Measurements from ENCODE around the gene ZNF865.

The ZNF865 gene

DNA sequence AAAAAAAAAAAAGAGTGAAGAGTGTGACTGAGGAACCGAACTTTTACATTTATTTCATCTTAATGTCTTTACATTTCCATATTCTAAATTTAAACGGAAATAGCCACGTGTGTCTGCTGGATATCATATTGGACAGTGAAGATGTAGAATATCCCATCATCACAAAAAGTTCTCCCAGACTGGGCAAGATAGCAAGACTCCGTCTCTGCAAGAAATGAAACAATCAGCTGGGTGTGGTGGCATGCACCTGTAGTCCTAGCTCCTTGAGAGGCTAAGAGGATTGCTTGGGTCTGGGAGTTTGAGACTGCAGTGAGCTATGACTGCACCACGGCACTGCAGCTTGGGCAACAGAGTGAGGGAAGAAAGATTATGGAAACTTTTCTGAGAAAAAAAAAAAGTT lies 28.7 kb upstream of the ZNF865 start:
- Histone ChIP-seq H2AFZ (ENCODE audit: low read depth, low read length, severe bottlenecking) (no peak overlapping the region), H3K4me2 (ENCODE audit: low read depth, low read length, poor library complexity, severe bottlenecking) (no peak overlapping the region), H4K20me1 (ENCODE audit: low read depth, low read length) (no peaks in the 10 kb centered on the region), H3K4me3 (ENCODE audit: insufficient read depth, low read length, poor library complexity, severe bottlenecking) (no peak overlapping the region), H3K9me3 (ENCODE audit: insufficient read depth, low read length) (no peaks in the 10 kb centered on the region), H3F3A (ENCODE audit: insufficient read depth) (0 out of 2 replicates have a peak, but pooled peaks cover 3% of the 10 kb centered on the region), H3K27me3 (ENCODE audit: low read length) (no peaks in the 10 kb centered on the region), H3K9ac (ENCODE audit: low read length) (no peak overlapping the region), H3K36me3 (ENCODE audit: low read length) (no peaks in the 10 kb centered on the region), H3K79me2 (ENCODE audit: insufficient read depth, low read length) (no peaks in the 10 kb centered on the region), H3K9me2 (replicated peaks; ENCODE audit: insufficient read depth, low read length) (no peaks in the 10 kb centered on the region), H3K27ac (ENCODE audit: low read depth, low read length) (no peak overlapping the region)
- TF ChIP-seq, protein P1, sequence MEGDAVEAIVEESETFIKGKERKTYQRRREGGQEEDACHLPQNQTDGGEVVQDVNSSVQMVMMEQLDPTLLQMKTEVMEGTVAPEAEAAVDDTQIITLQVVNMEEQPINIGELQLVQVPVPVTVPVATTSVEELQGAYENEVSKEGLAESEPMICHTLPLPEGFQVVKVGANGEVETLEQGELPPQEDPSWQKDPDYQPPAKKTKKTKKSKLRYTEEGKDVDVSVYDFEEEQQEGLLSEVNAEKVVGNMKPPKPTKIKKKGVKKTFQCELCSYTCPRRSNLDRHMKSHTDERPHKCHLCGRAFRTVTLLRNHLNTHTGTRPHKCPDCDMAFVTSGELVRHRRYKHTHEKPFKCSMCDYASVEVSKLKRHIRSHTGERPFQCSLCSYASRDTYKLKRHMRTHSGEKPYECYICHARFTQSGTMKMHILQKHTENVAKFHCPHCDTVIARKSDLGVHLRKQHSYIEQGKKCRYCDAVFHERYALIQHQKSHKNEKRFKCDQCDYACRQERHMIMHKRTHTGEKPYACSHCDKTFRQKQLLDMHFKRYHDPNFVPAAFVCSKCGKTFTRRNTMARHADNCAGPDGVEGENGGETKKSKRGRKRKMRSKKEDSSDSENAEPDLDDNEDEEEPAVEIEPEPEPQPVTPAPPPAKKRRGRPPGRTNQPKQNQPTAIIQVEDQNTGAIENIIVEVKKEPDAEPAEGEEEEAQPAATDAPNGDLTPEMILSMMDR (IDR thresholded peaks at IDR 0.05; ENCODE audit: insufficient read depth, low read length, poor library complexity, severe bottlenecking), result no peak
- TF ChIP-seq EZH2phosphoT487 (conservative IDR thresholded peaks at IDR 0.05; ENCODE audit: low read length), result no peak

DNA sequence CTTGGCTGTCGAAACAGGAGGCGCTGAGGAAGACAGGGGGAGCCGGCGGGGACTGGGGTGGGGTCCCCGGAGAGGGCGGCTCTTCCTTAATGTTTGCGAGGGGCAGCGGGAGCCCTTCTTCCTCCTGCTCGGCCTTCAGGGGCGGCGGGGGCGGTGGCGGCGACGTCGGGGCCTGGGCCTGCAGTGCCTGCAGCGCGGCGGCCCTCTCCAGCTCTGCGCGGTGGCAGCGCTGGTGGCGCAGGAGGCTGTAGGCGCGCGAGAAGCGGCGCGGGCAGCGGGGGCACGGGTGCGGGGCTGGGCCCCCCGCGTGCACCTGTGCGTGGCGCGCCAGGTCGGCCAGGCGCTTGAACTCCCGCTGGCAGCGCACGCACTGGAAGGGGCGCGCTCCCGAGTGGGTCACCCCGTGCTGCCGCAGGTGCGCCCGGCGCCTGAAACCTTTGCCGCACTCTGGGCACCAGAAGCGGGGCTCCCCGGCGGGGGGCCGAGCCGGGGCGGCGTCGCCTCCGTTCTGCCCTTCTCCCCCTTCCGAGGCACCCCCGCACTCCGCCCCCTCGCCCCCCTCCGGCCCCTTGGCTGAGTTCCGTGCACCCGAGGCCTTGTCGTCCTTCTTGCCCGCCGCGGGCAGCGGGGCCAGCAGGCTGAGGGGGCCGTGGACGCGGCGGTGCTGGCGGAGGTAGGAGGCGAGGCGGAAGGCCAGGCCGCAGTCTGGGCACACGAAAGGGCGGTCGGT lies 27.3 kb upstream of the ZNF865 start:
- Histone ChIP-seq H2AFZ (ENCODE audit: low read depth, low read length, severe bottlenecking) (no peak overlapping the region), H3K79me2 (ENCODE audit: insufficient read depth, low read length) (no peaks in the 10 kb centered on the region)
- TF ChIP-seq, protein P1 (IDR thresholded peaks at IDR 0.05; ENCODE audit: insufficient read depth, low read length, poor library complexity, severe bottlenecking), result no peak
- no peak for TF ChIP-seq EZH2phosphoT487 (conservative IDR thresholded peaks at IDR 0.05; ENCODE audit: low read length)

DNA sequence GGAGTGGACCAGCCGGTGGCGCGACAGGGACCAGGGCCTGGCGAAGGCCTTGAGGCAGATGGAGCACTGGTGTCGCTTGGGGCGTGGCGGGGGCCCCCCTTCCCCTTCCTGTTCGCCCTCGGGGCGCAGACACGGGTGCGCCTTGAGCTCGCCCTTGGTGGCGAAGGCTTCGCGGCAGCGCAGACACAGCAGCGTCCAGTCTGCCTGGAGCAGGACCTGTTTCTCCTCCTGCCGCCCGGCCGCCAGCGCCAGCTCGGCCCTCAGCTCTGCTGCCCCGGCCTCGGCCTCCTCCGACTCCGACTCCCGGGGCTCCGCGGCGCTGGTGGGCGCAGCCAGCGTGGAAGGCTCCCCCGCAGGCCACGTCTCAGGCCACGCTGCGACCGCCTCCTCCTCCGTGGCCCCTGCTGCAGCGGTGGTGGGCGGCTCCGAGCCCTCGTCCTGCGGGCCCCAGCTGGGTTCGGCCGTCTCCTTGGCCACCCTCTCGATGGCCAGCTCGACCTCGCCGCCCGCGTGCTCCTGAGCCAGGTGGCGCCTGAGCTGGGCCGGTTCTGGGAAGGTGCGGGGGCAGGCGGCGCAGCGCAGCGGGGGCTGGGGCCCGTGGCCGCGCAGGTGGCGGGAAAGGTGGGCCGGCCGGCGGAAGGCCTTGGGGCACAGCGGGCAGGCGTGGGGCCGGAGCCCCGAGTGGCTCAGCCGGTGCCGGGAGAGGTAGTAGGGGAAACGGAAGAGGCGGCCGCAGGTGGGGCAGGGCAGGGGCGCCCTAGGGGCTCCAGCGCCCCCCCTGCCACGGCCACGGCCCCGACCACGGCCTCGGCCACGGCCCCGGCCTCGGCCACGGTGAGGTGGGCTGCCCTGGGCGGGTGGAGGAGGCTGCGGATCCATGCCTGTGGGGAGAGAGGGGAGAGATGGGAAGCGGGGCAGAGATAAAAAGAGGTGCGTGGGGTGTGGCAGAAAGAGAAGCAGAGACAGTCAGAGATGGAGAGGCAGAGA lies 26.4 kb upstream of the ZNF865 start:
- Histone ChIP-seq H2AFZ (ENCODE audit: low read depth, low read length, severe bottlenecking) (no peak overlapping the region), H3K4me3 (ENCODE audit: insufficient read depth, low read length, poor library complexity, severe bottlenecking) (no peak overlapping the region), H3F3A (ENCODE audit: insufficient read depth) (0 out of 2 replicates have a peak, but pooled peaks cover 3% of the 10 kb centered on the region), H3K9ac (ENCODE audit: low read length) (peak overlapping the region; percentile 81), H4K20me1 (ENCODE audit: low read depth, low read length) (no peaks in the 10 kb centered on the region), H3K27ac (ENCODE audit: low read depth, low read length) (no peak overlapping the region), H3K27me3 (ENCODE audit: low read length) (no peaks in the 10 kb centered on the region), H3K9me2 (replicated peaks; ENCODE audit: insufficient read depth, low read length) (no peaks in the 10 kb centered on the region), H3K79me2 (ENCODE audit: insufficient read depth, low read length) (no peaks in the 10 kb centered on the region), H3K36me3 (ENCODE audit: low read length) (no peaks in the 10 kb centered on the region), H3K9me3 (ENCODE audit: insufficient read depth, low read length) (no peaks in the 10 kb centered on the region), H3K4me2 (ENCODE audit: low read depth, low read length, poor library complexity, severe bottlenecking) (peak overlapping the region; percentile 57)
- no peak for TF ChIP-seq EZH2phosphoT487 (conservative IDR thresholded peaks at IDR 0.05; ENCODE audit: low read length)
- TF ChIP-seq, protein P1 (IDR thresholded peaks at IDR 0.05; ENCODE audit: insufficient read depth, low read length, poor library complexity, severe bottlenecking), result no peak

More for the DNA sequence above, 27.3 kb upstream of the ZNF865 start:
- Histone ChIP-seq H3K4me3 (ENCODE audit: insufficient read depth, low read length, poor library complexity, severe bottlenecking) (no peak overlapping the region), H3F3A (ENCODE audit: insufficient read depth) (0 out of 2 replicates have a peak, but pooled peaks cover 3% of the 10 kb centered on the region), H3K9me3 (ENCODE audit: insufficient read depth, low read length) (no peaks in the 10 kb centered on the region), H3K4me2 (ENCODE audit: low read depth, low read length, poor library complexity, severe bottlenecking) (no peak overlapping the region), H3K27ac (ENCODE audit: low read depth, low read length) (no peak overlapping the region), H3K9ac (ENCODE audit: low read length) (no peak overlapping the region), H3K27me3 (ENCODE audit: low read length) (no peaks in the 10 kb centered on the region), H4K20me1 (ENCODE audit: low read depth, low read length) (no peaks in the 10 kb centered on the region), H3K9me2 (replicated peaks; ENCODE audit: insufficient read depth, low read length) (no peaks in the 10 kb centered on the region), H3K36me3 (ENCODE audit: low read length) (no peaks in the 10 kb centered on the region)

Measured in SU-DHL-6 (cell line).